K562 (cell line): ENCODE measurements around the gene DNAJC11. TPM values are rescaled to one million over a fixed set of nuclear protein-coding genes. Genes with fewer than 3 reads are reported as not detected.

Source experiments
- ATF7 ChIP-seq: fragments of 450-650 bp; IDR thresholded peaks from 2 replicates; pipeline ENCODE4 v1.7.1; 2014; ENCODE audit warnings: mild to moderate bottlenecking, moderate library complexity
- CBX8 ChIP-seq: fragments of 200-600 bp; sonication (generic); IDR thresholded peaks from 2 replicates; pipeline ENCODE4 v1.6.1; 2012; ENCODE audit warnings: borderline replicate concordance, mixed run types, low read depth, mild to moderate bottlenecking, moderate library complexity, mixed read lengths, low read length, control low read depth, inconsistent platforms; ENCODE audit not compliant: poor library complexity, severe bottlenecking; ENCODE audit errors: extremely low read depth
- DLX4 ChIP-seq: fragments of 250-450 bp; sonication (Bioruptor Pico); IDR thresholded peaks from 2 replicates; pipeline ENCODE4 v1.6.1; 2021; ENCODE audit warnings: mild to moderate bottlenecking
- ERF ChIP-seq: fragments of 450-650 bp; formaldehyde crosslinking; IDR thresholded peaks from 2 replicates; pipeline ENCODE4 v1.4.0; 2020; ENCODE audit warnings: mild to moderate bottlenecking, mixed read lengths
- ETS2 ChIP-seq: IDR thresholded peaks from 2 replicates; pipeline ENCODE4 v1.6.1; 2016; ENCODE audit warnings: borderline replicate concordance, missing genetic modification characterization, mild to moderate bottlenecking, moderate library complexity, missing compliant biosample characterization; ENCODE audit not compliant: poor library complexity, severe bottlenecking
- FOXK2 ChIP-seq, 2 experiments: fragments of 450-650 bp; IDR thresholded peaks in 1 of 2; conservative IDR thresholded peaks in 1 of 2; 2 replicates each; pipeline ENCODE4 v1.6.1; 2016; ENCODE audit warnings: low read depth in 2 of 2, mild to moderate bottlenecking in 1 of 2
- HNRNPK ChIP-seq: fragments of 200-400 bp; formaldehyde crosslinking; IDR thresholded peaks from one replicate; pipeline ENCODE4 v1.6.1; 2018; ENCODE audit warnings: mild to moderate bottlenecking, low read depth, low read length; ENCODE audit not compliant: poor library complexity, severe bottlenecking
- NR3C1 ChIP-seq: sonication (generic); formaldehyde crosslinking; IDR thresholded peaks from 2 replicates; pipeline ENCODE4 v1.8.1; 2022; ENCODE audit warnings: missing genetic modification reagents
- PML ChIP-seq: IDR thresholded peaks from 2 replicates; pipeline ENCODE4 v1.6.1; 2012; ENCODE audit warnings: low read length, inconsistent platforms
- RERE ChIP-seq: sonication (generic); formaldehyde crosslinking; IDR thresholded peaks from 2 replicates; pipeline ENCODE4 v1.8.0; 2023; ENCODE audit warnings: missing genetic modification reagents, mild to moderate bottlenecking, borderline replicate concordance
- SP1 ChIP-seq: sonication (generic); formaldehyde crosslinking; IDR thresholded peaks from 2 replicates; pipeline ENCODE4 v1.8.1; 2022; ENCODE audit warnings: mild to moderate bottlenecking, missing genetic modification reagents
- U2AF2 ChIP-seq: fragments of 200-400 bp; formaldehyde crosslinking; optimal IDR thresholded peaks from 2 replicates; pipeline ENCODE3; 2017; ENCODE audit warnings: low read depth, mild to moderate bottlenecking, low read length
- ZNF347 ChIP-seq: fragments of 450-650 bp; formaldehyde crosslinking; IDR thresholded peaks from 2 replicates; pipeline ENCODE4 v1.4.0; 2020; ENCODE audit warnings: low read depth, mild to moderate bottlenecking, moderate library complexity
- ZNF668 ChIP-seq: fragments of 250-450 bp; sonication (Bioruptor Pico); IDR thresholded peaks from 2 replicates; pipeline ENCODE4 v1.8.0; 2022; ENCODE audit warnings: mild to moderate bottlenecking, inconsistent platforms
- ZNF695 ChIP-seq: fragments of 450-650 bp; formaldehyde crosslinking; IDR thresholded peaks from 2 replicates; pipeline ENCODE4 v1.4.0; 2020; ENCODE audit warnings: mild to moderate bottlenecking, moderate library complexity
- polyA plus RNA-seq, 8 experiments: library from polyadenylated mRNA; depleted of rRNA in 4 of 8; stranded (reverse) in 5 of 8; unstranded in 3 of 8; fragments of >200 nt; fragmentation: Nextera tagmentation in 2 of 8; fragmentation: Illumina TruSeq in 1 of 8; extraction: Ambion mirVana in 2 of 8; extraction: Trizol in 1 of 8; gene quantifications; 2 replicates each; pipeline versions ENCODE4 v1.2.1 to v1.2.3, GENCODE V29; 2011 to 2014; ENCODE audit warnings: inconsistent platforms in 1 of 8, missing spikeins in 1 of 8
- total RNA-seq, 7 experiments: library from RNA; depleted of rRNA in 6 of 7; stranded (reverse); fragments of >200 nt in 6 of 7; fragmentation: Illumina TruSeq in 2 of 7; extraction: Trizol in 2 of 7; gene quantifications; 2 replicates each; pipeline versions ENCODE4 v1.2.1 to v1.2.3, GENCODE V29; 2011 to 2021; ENCODE audit warnings: low replicate concordance in 1 of 7
- TF ChIP-seq, protein P1 (sequence below), 2 experiments: fragments of 450-650 bp in 1 of 2; IDR thresholded peaks; 2 replicates each; pipeline ENCODE4 v1.6.1; 2011 to 2017; ENCODE audit warnings: low read depth in 2 of 2, antibody characterized with exemption in 1 of 2, borderline replicate concordance in 1 of 2, low read length in 1 of 2, mild to moderate bottlenecking in 1 of 2, mixed read lengths in 1 of 2; ENCODE audit not compliant: control insufficient read depth in 1 of 2

The DNAJC11 gene
- total and polyA plus RNA-seq, 9 of the 15 experiments (the other 6 are each of a cell fraction or from before 2014, with no cell fraction given) = 14.1 to 123 (median 76.6) TPM

- TF ChIP-seq HNRNPK = no peak
- TF ChIP-seq ERF (CRISPR knock-in tag) = no peak
- no peak for TF ChIP-seq U2AF2
- TF ChIP-seq ETS2 (tag) = no peak
- TF ChIP-seq DLX4 = no peak
- no peak for TF ChIP-seq FOXK2 (conservative IDR thresholded peaks at IDR 0.05 in 1 of 2, IDR thresholded peaks at IDR 0.05 in 1 of 2; ENCODE audit: low read depth in 2 of 2)
- TF ChIP-seq ZNF695 (CRISPR knock-in tag) = no peak
- TF ChIP-seq NR3C1 = no peak
- TF ChIP-seq CBX8 = no peak
- TF ChIP-seq ZNF668 (CRISPR knock-in tag) = no peak
- no peak for TF ChIP-seq PML
- TF ChIP-seq, protein P1, sequence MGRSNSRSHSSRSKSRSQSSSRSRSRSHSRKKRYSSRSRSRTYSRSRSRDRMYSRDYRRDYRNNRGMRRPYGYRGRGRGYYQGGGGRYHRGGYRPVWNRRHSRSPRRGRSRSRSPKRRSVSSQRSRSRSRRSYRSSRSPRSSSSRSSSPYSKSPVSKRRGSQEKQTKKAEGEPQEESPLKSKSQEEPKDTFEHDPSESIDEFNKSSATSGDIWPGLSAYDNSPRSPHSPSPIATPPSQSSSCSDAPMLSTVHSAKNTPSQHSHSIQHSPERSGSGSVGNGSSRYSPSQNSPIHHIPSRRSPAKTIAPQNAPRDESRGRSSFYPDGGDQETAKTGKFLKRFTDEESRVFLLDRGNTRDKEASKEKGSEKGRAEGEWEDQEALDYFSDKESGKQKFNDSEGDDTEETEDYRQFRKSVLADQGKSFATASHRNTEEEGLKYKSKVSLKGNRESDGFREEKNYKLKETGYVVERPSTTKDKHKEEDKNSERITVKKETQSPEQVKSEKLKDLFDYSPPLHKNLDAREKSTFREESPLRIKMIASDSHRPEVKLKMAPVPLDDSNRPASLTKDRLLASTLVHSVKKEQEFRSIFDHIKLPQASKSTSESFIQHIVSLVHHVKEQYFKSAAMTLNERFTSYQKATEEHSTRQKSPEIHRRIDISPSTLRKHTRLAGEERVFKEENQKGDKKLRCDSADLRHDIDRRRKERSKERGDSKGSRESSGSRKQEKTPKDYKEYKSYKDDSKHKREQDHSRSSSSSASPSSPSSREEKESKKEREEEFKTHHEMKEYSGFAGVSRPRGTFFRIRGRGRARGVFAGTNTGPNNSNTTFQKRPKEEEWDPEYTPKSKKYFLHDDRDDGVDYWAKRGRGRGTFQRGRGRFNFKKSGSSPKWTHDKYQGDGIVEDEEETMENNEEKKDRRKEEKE (IDR thresholded peaks at IDR 0.05; ENCODE audit: borderline replicate concordance in 1 of 2, control insufficient read depth in 1 of 2, low read depth in 2 of 2, low read length in 1 of 2) = no peak
- no peak for TF ChIP-seq ZNF347 (CRISPR knock-in tag)
- no peak for TF ChIP-seq RERE (CRISPR knock-in tag)
- TF ChIP-seq SP1 (CRISPR knock-in tag) = no peak
- TF ChIP-seq ATF7 = no peak
Measured at GRCh38 chr1:6614929-6615785, 86.5 kb downstream of the DNAJC11 start (continued).
